Measurements from ENCODE around the gene SMYD3.

The SMYD3 gene

GRCh38 chr1:246518456-246519205, 11.6 kb upstream of the SMYD3 start:
- in situ Hi-C loops (cut with HindIII; ENCODE audit: low pct_ligation_motif_present, low pct_unique_long_range_greater_than_20kb, low sequenced_read_pairs) = no loop called here
- no peak for DNase-seq

DNA sequence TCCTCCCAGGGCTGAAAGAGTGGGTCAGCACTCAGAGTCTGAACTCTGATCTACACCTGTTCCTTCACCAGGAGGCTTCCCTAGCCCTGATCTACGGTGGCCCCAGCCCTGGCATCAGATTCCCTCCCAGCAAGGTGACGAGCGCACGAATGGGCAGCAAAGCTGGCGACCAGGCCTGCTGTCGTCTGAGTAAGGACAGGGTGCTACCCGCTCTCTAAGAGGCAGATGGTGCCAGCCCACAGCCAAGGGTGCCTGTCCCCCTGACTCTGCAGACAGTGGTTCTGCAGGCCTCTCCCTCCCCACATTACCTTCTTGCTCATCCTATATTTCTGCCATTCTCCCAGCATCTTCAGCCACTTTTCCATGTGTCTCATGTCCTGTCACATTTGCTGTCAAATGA, 10.3 kb upstream of the SMYD3 start:
- DNase-seq = no peak
- in situ Hi-C loops (cut with HindIII; ENCODE audit: low pct_ligation_motif_present, low pct_unique_long_range_greater_than_20kb, low sequenced_read_pairs) = no loop called here

GRCh38 chr1:246516126-246516525, 9.0 kb upstream of the SMYD3 start:
- DNase-seq = no peak
- in situ Hi-C loops (cut with HindIII; ENCODE audit: low pct_ligation_motif_present, low pct_unique_long_range_greater_than_20kb, low sequenced_read_pairs) = no loop called here

- DNase-seq = no peak
- in situ Hi-C loops (cut with HindIII; ENCODE audit: low pct_ligation_motif_present, low pct_unique_long_range_greater_than_20kb, low sequenced_read_pairs) = no loop called here
Observed at GRCh38 chr1:246515390-246516005, 8.4 kb upstream of the SMYD3 start.

GRCh38 chr1:246513619-246514343, 6.7 kb upstream of the SMYD3 start:
- in situ Hi-C loops (cut with HindIII; ENCODE audit: low pct_ligation_motif_present, low pct_unique_long_range_greater_than_20kb, low sequenced_read_pairs) = no loop called here
- DNase-seq = no peak

GRCh38 chr1:246513041-246513440, 6.0 kb upstream of the SMYD3 start:
- DNase-seq = no peak
- in situ Hi-C loops (cut with HindIII; ENCODE audit: low pct_ligation_motif_present, low pct_unique_long_range_greater_than_20kb, low sequenced_read_pairs) = no loop called here

- DNase-seq = no peak
- in situ Hi-C loops (cut with HindIII; ENCODE audit: low pct_ligation_motif_present, low pct_unique_long_range_greater_than_20kb, low sequenced_read_pairs) = no loop called here
Observed at GRCh38 chr1:246512635-246513034, 5.6 kb upstream of the SMYD3 start.

DNA sequence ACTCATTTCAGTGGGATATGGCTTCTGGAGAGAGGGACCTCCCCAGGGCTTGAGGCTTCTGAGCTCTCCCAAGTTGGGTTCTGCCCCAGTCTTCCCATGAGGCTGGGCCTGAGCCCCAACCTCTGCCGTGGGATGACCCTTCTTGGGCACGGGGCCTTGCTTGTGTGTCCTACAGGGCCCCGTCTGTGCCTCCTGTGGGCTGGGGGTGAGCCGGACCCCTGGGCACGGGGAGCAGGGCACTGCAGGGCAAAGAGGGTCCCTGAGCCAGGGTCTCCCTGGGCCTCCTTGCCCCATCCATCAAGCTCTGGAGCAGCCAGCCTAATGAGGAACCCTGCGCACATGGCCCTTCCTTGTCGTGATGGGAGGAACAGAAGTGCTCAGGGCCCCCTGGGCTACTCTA, 5.2 kb upstream of the SMYD3 start:
- DNase-seq = no peak
- in situ Hi-C loops (cut with HindIII; ENCODE audit: low pct_ligation_motif_present, low pct_unique_long_range_greater_than_20kb, low sequenced_read_pairs) = no loop called here

DNA sequence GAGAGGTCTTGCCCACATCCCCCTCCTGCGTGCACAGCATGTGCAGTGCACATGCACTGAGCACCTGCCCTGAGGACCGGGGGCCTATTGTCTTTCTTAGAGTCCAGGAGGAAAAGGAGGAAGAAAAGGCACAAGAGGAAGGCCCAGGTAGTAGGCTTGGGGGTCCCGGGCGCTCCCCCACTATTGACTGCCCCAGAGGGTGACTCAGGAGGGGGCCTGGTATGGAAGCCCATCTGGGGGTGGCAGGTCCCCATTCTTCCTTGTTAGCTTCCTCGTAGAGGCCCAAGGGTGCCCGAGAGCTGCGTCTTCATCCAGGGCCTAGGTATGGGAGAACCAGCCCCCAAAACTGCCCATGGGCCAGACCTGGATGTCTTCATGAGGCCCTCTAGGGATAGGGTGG, 4.1 kb upstream of the SMYD3 start:
- no peak for DNase-seq
- in situ Hi-C loops (cut with HindIII; ENCODE audit: low pct_ligation_motif_present, low pct_unique_long_range_greater_than_20kb, low sequenced_read_pairs) = no loop called here

- no peak for DNase-seq
- in situ Hi-C loops (cut with HindIII; ENCODE audit: low pct_ligation_motif_present, low pct_unique_long_range_greater_than_20kb, low sequenced_read_pairs) = no loop called here
Observed at GRCh38 chr1:246510147-246511030, 3.3 kb upstream of the SMYD3 start.

- in situ Hi-C loops (cut with HindIII; ENCODE audit: low pct_ligation_motif_present, low pct_unique_long_range_greater_than_20kb, low sequenced_read_pairs) = no loop called here
- no peak for DNase-seq
Observed at GRCh38 chr1:246508897-246509688, 2.0 kb upstream of the SMYD3 start.

GRCh38 chr1:246506367-246506673, 759 bp downstream of the SMYD3 start:
- in situ Hi-C loops (cut with HindIII; ENCODE audit: low pct_ligation_motif_present, low pct_unique_long_range_greater_than_20kb, low sequenced_read_pairs) = no loop called here
- no peak for DNase-seq

GRCh38 chr1:246503341-246503740, 3.7 kb downstream of the SMYD3 start:
- in situ Hi-C loops (cut with HindIII; ENCODE audit: low pct_ligation_motif_present, low pct_unique_long_range_greater_than_20kb, low sequenced_read_pairs) = no loop called here
- DNase-seq = no peak

- in situ Hi-C loops (cut with HindIII; ENCODE audit: low pct_ligation_motif_present, low pct_unique_long_range_greater_than_20kb, low sequenced_read_pairs) = no loop called here
- DNase-seq = peak; percentile 82
Observed at GRCh38 chr1:246497331-246497915, 9.7 kb downstream of the SMYD3 start.

DNA sequence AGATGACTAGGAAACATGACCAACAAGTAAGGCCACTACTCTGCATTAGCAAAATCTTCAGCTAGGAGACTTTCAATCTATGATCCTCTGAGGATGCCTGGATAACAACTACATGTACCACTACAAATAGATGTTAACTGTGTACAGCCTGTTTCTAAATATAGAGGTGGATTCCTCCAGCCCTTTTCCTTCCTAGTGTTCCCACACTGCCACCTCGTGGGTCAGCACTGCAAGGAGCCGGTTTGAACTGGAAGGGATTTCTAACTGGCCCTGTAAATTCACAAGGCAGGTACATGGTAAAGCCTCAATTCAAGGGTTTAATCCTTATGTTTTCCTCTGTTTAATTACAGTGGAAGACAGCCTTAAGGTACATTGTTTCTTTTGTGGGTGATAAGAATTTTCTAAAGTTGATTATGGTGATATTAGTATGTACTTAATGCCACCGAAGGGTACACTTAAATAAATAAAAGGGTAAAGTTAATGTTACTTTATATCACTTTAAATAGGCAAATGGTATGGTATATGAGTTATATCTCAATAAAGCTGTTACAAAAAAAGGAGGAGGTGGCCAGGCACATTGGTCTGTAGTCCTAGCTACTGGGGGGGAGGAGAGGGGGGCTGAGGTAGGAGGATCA, 14.4 kb downstream of the SMYD3 start:
- in situ Hi-C loops (cut with HindIII; ENCODE audit: low pct_ligation_motif_present, low pct_unique_long_range_greater_than_20kb, low sequenced_read_pairs) = no loop called here
- peak; percentile 80 for DNase-seq

DNA sequence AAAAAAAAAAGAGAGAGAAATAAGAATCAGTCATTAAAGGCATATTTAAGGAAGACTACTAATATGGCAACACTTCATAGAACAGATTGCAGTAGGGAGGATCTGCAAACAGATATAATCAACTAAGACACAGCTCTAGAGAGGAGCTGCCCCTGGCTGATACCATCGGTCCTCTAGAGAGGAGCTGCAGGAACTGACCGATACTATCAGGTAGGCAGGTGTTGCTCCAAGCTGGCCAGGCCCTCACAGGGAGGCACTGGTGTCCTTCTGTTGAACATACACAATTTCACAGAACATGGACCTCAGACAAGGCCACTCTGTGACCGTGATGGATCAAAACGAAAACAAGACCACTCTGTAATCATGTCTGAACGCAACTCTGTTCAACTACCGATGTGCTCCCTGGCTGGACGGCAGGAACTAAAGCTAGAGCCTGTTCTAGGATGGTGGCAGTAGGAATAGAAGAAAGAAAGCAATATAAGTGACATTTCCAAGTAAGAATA, 15.5 kb downstream of the SMYD3 start:
- in situ Hi-C loops (cut with HindIII; ENCODE audit: low pct_ligation_motif_present, low pct_unique_long_range_greater_than_20kb, low sequenced_read_pairs) = no loop called here
- no peak for DNase-seq

DNA sequence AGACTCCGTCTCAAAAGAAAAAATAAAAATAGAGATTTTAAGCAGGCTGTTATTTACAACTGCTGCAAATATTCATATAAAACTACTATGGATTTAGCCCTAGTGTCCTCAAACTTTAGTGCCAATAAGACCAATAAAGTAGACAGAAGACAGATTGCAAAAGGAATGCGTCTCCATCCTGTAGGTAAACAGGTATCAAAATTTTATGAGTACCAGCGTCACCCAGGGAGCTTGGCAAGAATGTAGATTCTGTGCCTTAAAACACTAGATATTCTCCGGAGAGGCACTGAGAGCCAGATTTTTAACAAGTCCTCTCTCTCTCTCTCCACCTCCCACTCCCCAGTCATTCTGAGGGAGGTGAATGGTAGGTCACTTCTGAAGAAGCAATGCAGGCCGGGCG, 18.4 kb downstream of the SMYD3 start:
- no peak for DNase-seq
- in situ Hi-C loops (cut with HindIII; ENCODE audit: low pct_ligation_motif_present, low pct_unique_long_range_greater_than_20kb, low sequenced_read_pairs) = no loop called here

Data from ACHN (cell line).